Right atrium auricular region (tissue), 2 donors: ENCODE measurements around the gene RCL1. TPM values are rescaled to one million over a fixed set of nuclear protein-coding genes. Genes with fewer than 3 reads are reported as not detected.
"Not testable (repeated sequence)": the region's sequence is repeated elsewhere in the genome, so short reads cannot be mapped to it uniquely, and the experiment has no call there.

Experiments
- DNase-seq: peaks from one replicate; pipeline ENCODE4 v3.0.0-alpha.2; 2019; ENCODE audit warnings: low spot score
- H3K27ac ChIP-seq, 2 donors: fragments of 200-600 bp; sonication (generic); 1 replicate in 1 of 2; 2 replicates in 1 of 2; pipeline ENCODE4 v1.5.1; 2016 to 2019
- H3K27me3 ChIP-seq, 2 donors: fragments of 200-600 bp; sonication (generic); one replicate each; pipeline versions ENCODE4 v1.5.1 to v1.6.0; 2017 to 2019
- H3K36me3 ChIP-seq: fragments of 200-600 bp; sonication (generic); one replicate; pipeline ENCODE4 v1.5.1; 2016
- H3K4me1 ChIP-seq, 2 donors: fragments of 200-600 bp; sonication (generic); one replicate each; pipeline versions ENCODE4 v1.5.1 to v1.6.0; 2017 to 2019
- H3K4me3 ChIP-seq, 2 donors: fragments of 200-600 bp; sonication (generic); 1 replicate in 1 of 2; 2 replicates in 1 of 2; pipeline ENCODE4 v1.5.1; 2017 to 2019; ENCODE audit warnings: mild to moderate bottlenecking in 1 of 2, moderate library complexity in 1 of 2
- H3K9me3 ChIP-seq, 2 donors: fragments of 200-600 bp; sonication (generic); one replicate each; pipeline ENCODE4 v1.5.1; 2019
- CTCF ChIP-seq, 2 donors: fragments of 200-600 bp; sonication (generic); IDR thresholded peaks; one replicate each; pipeline ENCODE4 v1.5.1; 2019; ENCODE audit warnings: antibody characterized with exemption in 2 of 2
- total RNA-seq, 2 donors: library from RNA; depleted of rRNA; stranded (reverse); fragments of >200 nt; gene quantifications; one replicate each; pipeline ENCODE4 v1.1.0, GENCODE V29; 2016

RCL1 gene
- 1 to 10 TPM; 7.2 to 8.6 TPM for total RNA-seq

DNA sequence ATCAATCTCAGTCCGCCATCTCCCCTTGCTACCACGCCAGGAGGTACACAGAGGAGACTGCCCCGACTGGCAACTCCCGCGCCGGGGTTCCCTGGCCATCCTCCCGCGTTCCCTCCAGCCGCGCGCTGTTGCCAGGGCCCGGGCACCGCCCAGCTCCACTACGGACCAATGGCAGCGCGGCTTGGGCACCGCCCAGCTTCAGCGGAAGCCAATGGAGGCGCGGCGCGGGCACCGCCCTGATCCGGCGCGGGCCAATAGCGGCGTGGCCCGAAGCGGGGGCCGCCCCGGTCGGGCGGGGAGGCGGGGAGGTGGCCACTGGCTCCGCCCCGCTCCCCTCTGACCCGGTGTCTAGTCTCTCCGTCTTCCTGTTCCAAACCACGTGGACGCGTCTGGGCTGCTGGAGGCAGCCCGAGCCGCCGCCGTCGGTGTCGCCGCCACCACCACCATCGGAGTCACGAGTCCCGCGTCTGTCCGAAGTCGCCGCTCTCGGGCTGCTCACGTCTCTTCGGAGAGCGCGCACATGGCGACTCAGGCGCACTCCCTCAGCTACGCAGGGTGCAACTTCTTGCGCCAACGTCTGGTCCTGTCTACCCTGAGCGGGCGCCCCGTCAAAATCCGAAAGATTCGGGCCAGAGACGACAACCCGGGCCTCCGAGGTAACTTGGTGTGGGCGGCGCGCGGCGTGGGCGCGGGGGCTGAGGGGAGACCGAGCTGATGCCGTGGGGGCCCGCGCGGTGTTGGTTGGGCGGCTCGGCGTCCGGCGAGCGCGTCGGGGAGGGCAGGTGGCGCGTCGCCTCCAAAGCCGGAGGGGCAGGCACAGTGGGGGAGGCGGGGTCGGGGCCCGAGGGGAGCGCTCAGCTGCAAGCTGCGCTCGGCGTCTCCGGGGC lies at the start of gene RCL1:
Gene RCL1 (plus strand): TSS at position 373 of the 887 bp plus-strand sequence. CDS start 148 bp downstream, at position 521.
- peak in 1 of 2 donors; percentile 21 for TF ChIP-seq CTCF (IDR thresholded peaks at IDR 0.05)
- peak within 1 kb of the TSS; percentile 83 to 89 for H3K27ac ChIP-seq
- peak; percentile 95 for DNase-seq
- H3K4me3 ChIP-seq, result peak within 1 kb of the TSS; percentile 83 to 93
- no peaks in the 10 kb centered on the region for H3K36me3 ChIP-seq
- H3K27me3 ChIP-seq, result no peaks in the 10 kb centered on the region
- H3K4me1 ChIP-seq, result peaks cover 0 to 22% of the 10 kb centered on the region in 2 donors
- H3K9me3 ChIP-seq, result no peaks in the 10 kb centered on the region

DNA sequence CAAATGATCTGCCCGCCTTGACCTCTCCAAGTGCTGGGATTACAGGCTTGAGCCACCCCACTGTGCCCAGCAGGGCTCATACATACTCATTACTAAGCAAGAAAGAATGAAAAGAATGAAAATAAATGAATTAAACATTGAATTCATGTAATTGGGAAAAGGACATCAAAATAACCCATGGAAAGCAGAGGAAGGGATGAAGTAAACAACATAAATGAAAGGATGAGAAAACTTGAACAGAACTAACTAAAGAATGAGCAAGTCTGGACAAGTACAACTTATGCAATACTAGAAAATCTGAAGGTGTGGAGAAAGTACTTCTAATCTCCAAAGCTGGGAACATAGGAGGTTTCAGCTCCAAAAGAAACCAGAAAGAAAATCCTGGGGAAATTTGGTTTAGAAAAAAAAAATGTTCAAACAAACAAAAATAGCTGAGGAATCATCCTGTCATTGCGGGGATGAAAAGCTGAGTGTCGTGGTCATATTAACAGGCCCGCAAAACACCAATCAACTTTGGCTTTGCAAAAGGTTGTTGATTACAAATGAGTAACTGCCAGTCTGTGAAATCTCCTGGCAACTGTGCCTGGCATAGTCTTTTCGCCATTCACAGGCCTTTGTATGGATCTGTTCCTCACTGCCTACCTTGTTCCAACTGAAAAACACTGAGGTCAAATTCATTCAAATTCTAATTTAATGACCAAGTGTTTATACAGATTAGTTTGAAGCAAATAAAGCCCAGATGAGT lies 49.4 kb upstream of the RCL1 start:
- Histone ChIP-seq H3K9me3 (no peaks in the 10 kb centered on the region), H3K27me3 (no peaks in the 10 kb centered on the region), H3K4me3 (no peak overlapping the region), H3K4me1 (peaks cover 0 to 21% of the 10 kb centered on the region in 2 donors), H3K36me3 (no peaks in the 10 kb centered on the region), H3K27ac (peak overlapping the region in 1 of 2 donors; percentile 42)
- no peak for DNase-seq
- TF ChIP-seq CTCF (IDR thresholded peaks at IDR 0.05), result no peak

DNA sequence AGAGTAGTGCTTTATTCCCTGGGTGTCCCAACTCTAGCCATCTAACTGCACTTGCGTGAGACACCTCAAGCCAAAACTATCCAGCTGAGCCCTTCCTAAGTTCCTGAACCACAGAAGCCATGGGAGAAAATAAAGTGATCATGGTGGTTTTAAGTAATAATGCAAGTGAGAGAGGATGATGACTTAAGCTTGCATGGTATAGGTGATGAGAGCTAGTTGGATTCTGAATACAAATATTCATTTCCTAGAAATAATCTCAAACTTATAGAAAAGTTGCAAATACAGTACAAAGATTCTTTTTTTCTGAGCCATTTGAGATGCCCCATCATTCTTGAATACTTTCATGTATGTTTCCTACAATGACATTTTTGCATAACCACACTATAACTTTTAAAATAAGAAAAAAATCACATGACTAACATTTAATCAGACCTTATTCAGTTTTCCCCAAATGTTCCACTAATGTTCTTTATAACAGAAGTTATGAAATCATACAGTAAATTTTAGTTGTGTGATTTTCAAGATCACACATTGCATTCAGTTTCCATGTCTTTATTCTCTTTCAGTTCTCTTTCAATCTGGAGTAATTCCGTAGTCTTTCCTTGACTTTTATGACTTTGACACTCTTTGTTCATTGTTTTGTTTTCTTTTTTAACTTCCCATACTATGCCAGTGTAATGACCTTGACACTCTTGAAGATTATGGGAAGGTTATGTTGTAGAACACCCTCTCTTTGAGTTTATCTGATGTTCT lies 46.3 kb upstream of the RCL1 start:
- H3K36me3 ChIP-seq, result no peaks in the 10 kb centered on the region
- no peaks in the 10 kb centered on the region for H3K9me3 ChIP-seq
- no peak overlapping the region for H3K27ac ChIP-seq
- peaks cover 0 to 7% of the 10 kb centered on the region in 2 donors for H3K4me1 ChIP-seq
- no peak for TF ChIP-seq CTCF (IDR thresholded peaks at IDR 0.05)
- H3K27me3 ChIP-seq, result no peaks in the 10 kb centered on the region
- no peak for DNase-seq
- H3K4me3 ChIP-seq, result no peak overlapping the region

GRCh38 chr9:4748612-4749011 lies 44.1 kb upstream of the RCL1 start:
- Histone ChIP-seq H3K9me3 (no peaks in the 10 kb centered on the region), H3K27ac (no peak overlapping the region), H3K27me3 (no peaks in the 10 kb centered on the region), H3K36me3 (no peaks in the 10 kb centered on the region), H3K4me3 (no peak overlapping the region), H3K4me1 (no peaks in the 10 kb centered on the region)
- TF ChIP-seq CTCF (IDR thresholded peaks at IDR 0.05), result no peak
- no peak for DNase-seq

DNA sequence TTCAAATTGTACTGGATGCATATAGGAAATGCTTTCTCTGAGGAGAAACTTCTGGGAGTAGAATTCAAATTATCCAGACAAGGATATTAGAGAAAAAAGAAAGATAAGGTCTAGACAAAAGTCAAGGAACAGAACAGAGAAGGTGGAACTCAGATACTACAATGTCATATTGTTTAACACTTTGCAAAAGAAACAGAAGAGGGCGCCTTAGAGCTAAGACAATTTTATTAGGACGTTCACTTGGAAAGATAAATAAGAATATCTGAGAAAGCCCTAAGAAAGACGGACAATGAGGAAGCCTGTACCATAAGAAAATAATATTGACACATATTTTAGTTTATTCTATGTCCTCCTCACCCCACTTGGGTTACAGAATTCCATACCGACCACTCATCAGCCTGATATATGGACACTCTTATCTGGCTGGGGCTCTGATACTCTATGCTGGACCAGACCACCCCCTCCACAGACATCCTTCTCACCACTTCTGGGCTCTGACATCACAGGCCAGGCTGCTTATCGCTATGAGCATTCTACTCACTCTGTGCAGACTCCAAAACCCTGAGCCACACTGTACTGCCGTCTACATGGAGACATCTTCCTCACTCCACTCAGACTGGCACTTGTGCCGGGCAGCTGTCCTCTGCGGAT lies 42.6 kb upstream of the RCL1 start:
- H3K4me3 ChIP-seq, result no peak overlapping the region
- H3K27ac ChIP-seq, result no peak overlapping the region
- no peak for DNase-seq
- no peaks in the 10 kb centered on the region for H3K9me3 ChIP-seq
- no peaks in the 10 kb centered on the region for H3K36me3 ChIP-seq
- H3K27me3 ChIP-seq, result no peaks in the 10 kb centered on the region
- no peaks in the 10 kb centered on the region for H3K4me1 ChIP-seq
- peak in 1 of 2 donors; percentile 66 for TF ChIP-seq CTCF (IDR thresholded peaks at IDR 0.05)

GRCh38 chr9:4754530-4754929 lies 38.2 kb upstream of the RCL1 start:
- H3K4me1 ChIP-seq, H3K9me3 ChIP-seq, H3K36me3 ChIP-seq, DNase-seq, H3K27ac ChIP-seq, H3K27me3 ChIP-seq, H3K4me3 ChIP-seq: not testable (repeated sequence)
